HG02970 (cell line): ENCODE measurements around the gene PIK3C2B.

ENCODE experiments used
- ATAC-seq: cut with Tn5 transposase; IDR thresholded peaks from one replicate; pipeline ENCODE4 v1.9.1; 2021; ENCODE audit warnings: mild to moderate bottlenecking, moderate library complexity, moderate number of reproducible peaks; ENCODE audit not compliant: unreplicated experiment, low FRiP score

PIK3C2B gene

GRCh38 chr1:204445860-204446412 lies 48.7 kb downstream of the PIK3C2B start:
- ATAC-seq, result no peak
